CD4-positive, alpha-beta T cell treated with Interleukin-17A for 1 hour (primary cell): ENCODE data around the gene HCK.
"Not testable (repeated sequence)": the region's sequence is repeated elsewhere in the genome, so short reads cannot be mapped to it uniquely, and the experiment has no call there.

Experiments used
- DNase-seq: peaks from one replicate; pipeline ENCODE4 v3.0.0-alpha.2; 2020

Gene HCK

DNA sequence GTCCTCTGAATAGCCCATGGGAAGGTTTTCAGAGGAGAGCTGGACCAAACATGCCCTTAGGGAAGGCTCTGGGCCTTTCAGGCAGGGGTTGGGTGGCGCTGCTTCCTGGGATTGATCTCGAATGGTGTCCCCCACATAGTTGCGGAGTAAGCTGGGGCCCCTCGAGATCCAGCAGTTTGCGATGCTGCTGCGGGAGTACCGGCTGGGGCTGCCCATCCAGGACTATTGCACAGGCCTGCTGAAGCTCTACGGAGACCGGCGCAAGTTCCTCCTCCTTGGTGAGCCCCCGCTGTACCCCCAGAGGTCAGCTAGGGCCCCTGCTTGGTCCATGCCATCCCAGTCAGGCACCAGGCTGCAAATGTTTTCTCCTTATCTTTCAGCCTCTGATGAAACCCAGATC lies 22.5 kb upstream of the HCK start:
- no peak for DNase-seq

DNA sequence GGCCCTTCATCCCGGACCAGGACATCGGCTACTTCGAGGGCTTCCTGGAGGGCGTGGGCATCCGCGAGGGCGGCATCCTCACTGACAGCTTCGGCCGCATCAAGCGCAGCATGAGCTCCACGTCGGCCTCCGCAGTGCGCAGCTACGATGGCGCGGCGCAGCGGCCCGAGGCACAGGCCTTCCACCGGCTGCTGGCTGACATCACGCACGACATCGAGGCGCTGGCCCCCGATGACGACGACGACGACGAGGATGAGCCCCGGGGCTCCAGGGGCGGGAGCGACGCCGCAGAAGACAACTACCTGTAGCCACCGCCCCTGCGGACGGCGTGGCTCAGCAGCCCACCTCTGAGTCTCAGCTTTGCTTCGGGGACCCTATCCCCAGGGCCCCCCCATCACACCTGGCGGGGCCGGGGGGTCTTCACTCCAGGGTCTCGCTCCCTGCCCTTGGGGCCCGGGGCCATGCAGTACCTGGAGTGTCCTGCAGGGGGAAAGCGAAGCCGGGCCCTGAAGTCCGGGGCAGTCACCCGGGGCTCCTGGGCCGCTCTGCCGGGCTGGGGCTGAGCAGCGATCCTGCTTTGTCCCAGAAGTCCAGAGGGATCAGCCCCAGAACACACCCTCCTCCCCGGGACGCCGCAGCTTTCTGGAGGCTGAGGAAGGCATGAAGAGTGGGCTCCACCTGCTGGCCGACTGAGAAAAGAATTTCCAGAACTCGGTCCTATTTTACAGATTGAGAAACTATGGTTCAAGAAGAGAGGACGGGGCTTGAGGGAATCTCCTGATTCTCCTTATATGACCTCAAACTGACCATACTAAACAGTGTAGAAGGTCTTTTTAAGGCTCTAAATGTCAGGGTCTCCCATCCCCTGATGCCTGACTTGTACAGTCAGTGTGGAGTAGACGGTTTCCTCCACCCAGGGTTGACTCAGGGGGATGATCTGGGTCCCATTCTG lies 20.8 kb upstream of the HCK start:
- peak; percentile 56 for DNase-seq

DNA sequence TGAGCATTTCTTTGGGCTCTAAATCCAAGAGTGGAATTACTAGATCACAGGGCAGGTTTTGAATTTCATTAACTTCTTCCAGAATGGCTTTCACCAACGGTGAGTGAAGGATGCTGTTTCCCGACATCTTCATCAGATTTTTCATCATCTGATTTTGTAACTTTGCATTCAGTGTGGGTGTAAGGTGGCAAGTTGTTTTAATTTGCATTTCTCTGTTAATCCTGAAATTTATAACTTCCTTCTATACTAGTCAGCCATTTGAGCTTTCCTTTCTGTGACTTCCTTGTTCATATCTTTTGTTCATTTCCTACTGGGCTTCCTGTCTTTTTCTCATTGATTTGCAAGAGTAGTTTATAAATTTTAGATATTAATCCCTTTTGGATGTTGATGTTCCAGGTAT lies 18.7 kb upstream of the HCK start:
- DNase-seq = no peak

DNA sequence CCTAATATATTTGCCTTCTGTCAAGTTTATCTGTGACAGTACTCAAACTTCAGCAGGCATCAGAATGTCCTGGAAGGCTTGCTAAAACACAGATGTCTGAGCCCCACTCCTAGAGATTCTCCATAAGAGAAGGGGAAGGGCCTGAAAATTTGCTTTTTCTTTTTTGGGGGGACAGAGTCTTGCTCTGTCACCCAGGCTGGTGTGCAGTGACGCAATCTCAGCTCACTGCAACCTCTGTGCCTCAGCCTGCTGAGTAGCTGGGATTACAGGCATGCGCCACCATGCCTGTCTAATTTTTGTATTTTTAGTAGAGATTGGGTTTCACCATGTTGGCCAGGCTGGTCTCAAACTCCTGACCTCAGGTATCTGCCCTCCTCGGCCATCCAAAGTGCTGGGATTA lies 18.3 kb upstream of the HCK start:
- not testable (repeated sequence) for DNase-seq

DNA sequence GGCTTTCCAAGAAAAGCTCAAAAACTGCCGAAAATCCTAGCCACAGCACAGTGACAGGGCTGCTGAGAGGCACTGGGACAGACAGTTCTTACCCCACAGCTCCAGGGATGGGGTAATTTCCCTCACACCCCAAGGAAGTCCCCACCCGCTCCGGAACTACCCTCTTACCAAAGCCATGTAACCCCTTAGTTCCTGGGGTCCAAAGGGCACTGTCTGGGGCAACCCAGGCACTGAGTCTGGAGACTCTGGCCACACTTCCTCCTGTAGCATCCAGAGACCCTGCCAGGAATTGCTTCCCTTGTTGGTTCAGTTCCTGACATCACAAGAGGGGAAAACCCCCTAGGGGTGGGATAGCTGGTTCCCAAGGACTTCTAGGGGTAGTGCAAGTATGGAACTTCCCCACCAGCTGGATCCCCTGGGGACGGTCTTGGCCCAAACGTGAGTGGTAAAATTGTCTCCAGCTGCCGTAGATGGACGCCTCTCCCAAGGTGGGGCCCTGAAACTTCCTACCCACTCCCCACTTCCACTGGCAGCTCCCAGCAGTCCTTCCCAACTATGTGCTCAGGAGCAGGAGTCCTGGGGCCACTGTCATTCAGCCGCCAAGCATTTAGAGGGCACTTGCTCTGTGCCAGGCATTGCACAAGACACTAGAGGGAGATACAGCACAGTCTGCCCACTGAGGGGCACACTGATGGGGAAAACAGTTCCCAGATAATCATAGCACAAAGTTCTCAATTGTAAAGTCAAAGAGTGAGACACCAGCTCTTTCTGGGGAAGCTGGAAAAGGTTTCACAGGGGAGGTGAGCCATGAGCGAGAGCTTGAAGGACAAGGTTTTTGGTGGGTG lies 17.2 kb upstream of the HCK start:
- no peak for DNase-seq

DNA sequence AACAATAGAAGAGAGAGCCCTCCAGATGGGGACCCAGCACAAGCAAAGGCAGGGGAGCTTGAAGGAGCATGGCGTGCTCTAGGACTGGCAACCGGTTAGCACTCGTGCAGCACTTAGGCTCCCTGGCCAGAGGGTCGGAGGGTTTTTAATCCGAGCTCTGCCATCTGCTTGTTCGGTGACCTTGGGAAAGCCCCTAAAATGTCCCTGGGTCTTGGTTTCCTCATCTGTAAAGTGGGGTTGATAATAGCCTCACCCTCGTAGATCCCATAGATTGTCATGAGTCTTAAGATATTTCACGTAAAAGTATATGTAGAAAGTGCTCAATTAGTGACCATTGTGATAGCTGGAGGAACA lies 16.6 kb upstream of the HCK start:
- DNase-seq = no peak

DNA sequence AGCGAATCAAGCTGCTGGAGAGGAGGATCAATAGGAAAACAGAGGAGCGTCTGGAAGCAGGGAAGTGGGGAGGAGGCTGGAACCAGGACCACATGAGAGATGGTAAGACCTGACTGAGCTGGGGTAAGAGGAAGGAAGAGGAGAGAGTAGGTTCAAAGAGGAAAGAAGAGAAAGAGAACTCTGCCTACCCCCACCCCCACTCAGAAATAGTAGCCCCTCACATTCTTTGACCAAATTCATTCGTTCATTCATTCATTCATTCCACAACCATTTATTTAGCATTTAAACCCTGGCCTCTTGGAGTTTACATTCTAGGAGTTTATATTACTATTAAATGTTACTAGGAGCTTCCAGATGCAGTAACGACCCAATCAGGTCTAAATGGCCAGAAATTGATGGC lies 15.8 kb upstream of the HCK start:
- DNase-seq = no peak

DNA sequence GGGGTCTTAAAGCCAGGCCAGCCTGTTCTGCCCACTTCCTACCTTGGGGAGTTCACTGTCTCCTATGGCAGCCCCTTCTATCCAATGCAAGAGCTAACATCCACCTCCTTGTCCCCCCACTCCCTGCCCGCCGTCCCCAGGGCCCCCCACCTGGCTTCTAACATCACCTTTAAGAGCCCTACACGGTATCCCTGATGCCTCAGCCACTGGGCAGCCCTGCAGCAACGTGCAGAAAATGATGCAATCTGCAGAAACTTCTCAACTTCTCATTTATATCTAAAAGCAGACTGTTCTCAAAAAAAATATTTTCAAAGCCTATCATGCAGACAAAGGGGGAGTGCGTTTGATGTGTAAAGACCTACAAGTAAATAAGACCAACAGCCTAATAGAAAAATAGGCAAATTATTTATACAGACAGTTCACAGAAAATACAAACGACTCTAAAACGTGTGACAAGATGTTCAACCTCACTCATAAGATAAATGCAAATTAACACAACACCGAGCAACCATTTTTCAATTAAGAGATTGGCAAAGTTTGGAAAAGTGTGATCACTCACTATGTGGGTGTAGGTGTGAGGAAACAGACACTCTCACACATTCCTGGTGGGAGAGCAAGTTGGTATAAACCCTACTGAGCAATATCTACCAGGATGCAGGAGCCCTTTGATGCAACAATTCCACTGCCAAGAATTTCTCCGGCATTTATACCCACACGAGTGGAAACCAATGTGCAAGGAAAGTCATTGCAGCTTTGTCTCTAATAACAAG lies 15.1 kb upstream of the HCK start:
- DNase-seq = no peak

DNA sequence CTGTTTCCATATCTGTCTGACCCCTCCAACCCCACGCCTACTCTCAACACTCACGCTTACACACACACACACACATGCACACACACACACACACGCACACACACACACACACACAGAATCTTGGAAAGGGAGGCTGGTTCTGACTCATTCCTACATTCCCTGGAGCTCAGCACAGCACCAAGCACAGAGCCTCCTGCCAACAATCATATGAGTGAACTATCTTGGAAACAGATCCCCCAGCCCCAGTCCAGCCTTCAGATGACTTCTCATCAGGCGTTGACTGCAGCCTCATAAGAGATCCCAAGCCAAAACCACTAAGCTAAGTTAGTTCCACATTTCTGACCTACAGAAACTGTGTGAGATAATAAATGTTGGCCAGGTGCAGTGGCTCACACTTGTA lies 14.1 kb upstream of the HCK start:
- no peak for DNase-seq

DNA sequence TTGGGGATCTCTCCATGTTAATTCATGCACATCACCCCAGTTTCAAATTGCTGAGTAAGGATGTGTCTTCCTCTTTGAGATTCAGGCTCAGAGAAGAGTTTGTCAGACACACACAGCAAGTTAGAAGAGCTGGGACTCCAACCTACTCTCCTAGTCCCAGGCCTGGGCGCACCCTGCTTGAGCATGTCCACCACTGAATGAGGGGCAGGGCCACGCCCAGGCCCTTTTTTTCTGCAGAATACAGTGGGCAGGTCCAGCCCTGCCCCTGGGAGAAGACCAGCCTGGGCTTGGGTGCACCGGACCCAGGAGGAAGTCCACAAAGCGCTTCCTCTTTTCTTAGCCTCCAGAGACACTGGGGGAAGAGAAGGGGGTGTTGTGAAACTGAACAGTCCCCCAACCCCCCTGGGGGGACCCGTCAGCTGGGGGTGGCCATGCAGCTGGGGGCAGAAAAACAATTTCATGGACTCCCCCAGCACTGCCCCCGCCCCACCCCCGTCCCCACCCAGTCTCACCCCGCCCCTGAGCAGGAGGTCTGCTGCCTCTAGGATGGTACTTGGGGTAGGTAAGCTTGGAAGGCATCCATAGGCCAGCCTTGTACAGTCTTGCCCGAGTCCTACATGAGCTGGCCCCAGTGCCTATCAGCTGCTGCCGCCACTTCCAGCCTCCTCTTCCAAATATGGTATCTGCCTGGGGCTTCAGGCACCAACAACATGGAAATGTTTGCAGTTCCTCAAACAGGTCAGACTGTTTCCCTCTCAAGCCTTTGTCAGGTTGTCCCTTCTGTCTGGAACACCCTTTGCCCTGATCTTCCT lies 11.7 kb upstream of the HCK start:
- peak; percentile 11 for DNase-seq

DNA sequence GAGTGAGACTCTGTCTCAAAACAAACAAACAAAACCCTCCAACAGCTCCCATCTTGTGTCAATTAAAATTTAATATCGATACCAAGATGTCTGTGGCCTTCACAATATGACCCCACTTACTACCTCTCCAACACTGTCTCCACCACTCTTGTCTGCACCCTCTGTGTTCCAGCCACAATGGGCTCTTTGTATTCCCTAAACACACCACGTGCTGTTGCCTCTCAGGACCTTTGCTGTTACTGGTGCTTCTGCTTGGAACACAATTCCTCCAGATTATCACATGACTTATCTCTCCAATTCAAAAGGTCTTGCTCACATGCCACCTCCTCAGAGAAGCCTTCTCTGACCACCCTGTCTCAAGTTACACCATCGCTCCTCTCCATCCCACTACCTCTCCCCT lies 6.0 kb upstream of the HCK start:
- no peak for DNase-seq

DNA sequence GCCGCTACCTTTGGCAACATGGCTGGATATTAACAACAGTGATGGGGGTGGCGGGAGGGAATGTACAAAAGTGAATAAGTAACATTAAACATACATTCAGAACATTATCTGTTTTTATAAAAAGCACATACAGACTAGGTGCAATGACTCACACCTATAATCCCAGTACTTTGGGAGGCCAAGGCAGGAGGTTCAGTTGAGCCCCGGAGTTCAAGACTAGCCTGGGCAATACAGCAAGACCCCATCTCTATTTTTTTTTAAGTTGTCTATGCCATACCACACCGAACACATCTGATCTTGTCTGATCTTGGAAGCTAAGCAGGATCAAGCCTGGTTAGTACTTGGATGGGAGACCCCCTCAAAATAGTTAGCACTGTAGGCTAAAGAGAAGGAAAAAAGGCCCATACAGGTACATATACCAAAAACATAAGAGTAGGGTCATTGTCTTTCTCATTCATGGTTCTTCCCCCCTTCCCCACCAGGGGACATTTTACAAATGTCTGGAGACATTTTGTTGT lies 1.7 kb upstream of the HCK start:
- DNase-seq = no peak

DNA sequence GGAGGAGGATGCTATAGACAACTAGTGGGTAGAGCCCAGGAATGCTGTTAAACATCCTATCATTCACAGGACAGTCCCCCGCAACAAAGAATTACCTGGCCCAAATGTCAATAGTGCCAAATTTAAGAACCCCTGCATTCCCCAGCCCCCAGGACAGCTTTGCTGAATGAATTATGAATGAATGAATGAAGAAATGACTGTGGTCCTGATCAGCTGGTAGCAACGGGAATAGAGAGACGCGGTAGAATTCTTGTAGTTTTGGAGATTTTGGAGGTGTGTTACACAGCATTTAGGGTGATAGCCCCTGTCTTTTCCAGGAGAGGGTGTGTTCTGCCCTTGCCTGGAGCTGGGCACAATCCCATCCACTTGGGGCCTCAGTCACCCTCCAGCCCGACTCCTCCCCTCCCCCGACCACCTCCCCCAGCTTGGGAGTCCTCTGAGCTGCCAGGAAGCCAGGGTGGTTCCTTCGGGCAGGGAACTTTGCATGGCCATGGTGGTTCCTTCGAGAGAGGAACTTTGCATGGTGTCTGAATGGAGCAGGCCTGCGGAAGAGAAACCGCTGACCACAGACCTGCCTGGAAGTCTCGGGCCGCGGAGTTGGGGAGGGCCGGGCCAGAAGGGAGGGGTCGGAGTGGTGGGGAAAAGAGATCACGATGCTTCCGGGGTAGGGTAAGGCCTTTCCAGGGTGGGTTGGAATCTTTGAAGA lies 1.0 kb upstream of the HCK start:
- no peak for DNase-seq

DNA sequence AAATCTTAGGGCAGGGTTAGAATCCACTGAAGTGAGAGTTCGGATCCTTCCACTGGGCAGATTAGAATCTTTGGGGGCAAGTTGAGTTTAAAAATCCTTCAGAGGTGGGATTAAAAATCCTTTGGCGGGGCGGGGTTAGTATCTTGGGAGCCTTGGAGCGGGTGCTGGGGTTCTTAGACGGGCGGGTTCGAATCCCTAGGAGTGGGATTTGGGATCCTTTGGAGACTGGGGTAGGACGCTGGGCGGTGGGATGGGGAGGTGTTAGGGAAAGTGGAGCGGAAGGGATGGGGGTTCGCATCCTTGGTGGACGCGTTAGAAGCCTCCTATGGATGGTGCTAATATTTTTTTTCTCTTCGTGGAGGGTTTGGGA lies 337 bp upstream of the HCK start:
- no peak for DNase-seq

DNA sequence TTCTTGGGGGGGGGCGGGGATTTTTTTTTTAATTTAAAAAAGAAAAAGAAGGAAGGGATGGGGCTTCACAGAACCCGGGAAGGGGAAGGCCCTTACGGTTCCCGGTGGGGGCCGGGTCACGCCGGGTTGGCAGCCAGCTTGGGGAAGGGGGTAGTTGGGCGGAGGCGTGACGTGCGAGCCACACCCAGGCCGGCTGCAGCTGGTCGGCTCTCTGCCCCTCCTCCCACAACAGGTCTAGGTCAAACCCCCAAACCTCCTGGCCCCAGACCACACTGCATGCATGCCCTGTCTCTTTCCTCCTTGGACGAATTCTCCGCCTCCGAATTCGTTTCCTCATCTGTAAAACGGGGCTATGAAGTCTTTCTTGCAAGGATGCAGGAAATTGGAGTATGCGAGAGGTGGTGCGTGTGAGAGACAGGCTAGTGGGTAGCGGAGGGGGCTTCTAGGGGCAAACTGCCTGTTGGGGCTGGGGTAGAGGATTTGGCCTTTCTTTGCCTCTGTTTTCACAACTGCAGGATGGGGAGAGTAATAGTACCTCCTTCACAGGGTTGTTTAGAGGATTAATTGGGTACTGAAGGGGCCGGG lies 828 bp downstream of the HCK start:
- peak; percentile 34 for DNase-seq

DNA sequence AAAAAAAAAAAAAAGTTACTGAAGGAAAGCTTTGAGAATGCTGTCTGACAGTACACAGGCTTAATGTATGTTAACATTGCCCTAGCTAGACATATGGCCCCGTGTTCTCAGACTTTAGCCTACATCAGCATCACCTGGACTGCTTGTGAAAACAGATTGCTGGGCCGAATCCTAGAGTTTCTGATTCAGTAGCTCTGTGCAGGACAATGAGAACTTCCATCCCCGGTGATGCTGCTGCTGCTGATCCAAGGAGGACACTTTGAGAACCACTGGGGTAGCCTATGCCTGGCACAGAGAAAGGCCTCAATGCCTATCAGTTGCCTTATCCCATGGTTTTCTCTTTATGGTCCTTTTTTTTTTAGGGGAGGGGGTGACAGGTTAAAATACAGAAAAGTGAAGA lies 1.6 kb downstream of the HCK start:
- no peak for DNase-seq

DNA sequence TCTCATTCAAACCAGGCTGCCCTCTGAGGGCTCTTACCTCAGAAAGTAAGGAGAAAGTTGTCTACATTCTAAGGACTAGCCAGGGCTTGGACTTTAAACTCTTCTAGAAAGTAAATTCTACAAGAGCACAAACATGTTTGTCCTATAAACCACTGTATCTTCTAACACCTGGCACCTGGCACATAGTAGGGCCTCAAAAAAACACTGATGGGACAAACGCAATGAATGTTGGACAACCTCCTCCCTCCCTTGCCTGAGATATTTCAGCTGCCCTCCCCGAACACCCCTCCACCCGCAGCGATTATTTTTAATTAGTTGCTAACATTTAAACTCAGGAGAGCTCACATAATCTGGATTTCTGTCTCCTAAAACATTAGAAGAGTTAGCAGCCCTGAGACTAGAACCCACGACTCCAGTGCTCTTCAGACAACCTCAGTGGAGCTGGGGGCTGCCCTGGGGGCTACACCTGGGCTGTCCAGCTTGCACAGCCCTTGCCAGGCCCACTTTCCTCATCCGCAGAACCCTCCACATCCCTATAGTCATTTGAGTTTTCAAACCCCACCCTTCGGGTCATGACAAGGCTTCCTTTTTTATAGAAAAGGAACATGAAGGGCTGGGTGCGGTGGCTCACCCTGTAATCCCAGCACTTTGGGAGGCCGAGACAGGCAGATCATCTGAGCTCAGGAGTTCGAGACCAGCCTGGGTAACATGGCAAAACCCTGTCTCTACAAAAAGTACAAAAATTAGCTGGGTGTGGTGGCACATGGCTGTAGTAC lies 4.9 kb downstream of the HCK start:
- DNase-seq = no peak

DNA sequence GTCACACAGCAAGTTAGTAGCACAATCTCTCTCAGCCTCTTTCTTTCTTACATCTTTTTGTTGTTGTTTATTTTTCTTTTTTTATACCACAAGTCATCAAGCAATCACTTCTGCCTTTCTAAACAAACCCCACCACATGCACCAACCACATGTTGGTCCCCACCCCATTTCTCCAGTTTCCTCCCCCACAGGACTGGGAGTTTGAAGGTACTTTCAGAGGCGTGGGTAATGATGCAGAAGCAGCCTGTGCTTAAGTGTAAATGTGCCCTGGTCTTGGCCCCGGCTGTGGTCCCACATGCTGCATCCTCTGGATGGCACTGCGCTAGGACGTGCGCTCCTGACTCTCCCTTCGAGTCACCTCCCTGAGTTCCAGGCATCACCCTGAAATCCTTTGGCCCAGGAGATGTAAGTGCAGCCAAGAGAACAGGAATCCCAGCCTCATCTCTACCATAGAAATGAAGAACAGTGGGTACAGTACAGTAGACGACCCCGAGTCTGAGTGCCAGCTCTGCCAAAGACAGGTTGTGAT lies 5.7 kb downstream of the HCK start:
- DNase-seq = no peak

DNA sequence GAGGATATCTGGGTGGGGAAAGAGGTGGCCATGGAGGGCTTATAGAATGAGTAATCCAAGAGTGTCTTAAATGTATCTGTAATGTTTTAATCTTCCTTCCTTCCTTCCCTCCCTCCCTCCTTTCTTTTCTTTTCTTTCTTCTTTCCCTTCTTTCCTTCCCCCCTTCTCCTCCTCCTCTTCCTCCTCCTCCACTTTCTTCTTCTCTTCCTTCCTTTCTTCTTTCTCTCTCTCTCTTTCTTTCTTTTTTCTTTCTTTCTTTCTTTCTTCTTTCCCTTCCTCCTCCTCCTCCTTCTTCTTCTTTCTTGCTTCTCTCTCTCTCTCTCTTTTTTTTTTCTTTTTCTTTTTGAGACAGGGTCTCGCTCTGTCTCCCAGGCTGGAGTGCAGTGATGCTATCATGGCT lies 7.1 kb downstream of the HCK start:
- DNase-seq = no peak

DNA sequence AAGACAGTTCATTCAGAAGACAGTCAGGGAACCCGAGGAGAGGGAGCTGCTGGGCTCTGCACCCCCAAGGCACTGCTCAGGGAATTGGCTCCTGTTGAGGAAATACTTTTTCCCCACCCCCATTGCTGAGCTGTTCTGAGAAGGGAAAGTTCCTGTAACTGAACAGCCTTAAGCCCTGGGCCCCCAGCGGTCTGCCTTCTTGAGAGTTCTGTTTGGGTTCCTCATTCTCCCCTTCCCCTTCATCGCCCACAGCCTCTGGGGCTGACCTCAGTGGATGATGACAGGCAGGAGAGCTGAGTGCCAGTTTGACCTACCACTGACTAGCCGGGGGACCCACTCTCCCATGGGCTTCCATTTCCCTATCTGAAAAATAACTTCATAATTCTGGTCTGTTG lies 10.7 kb downstream of the HCK start:
- peak; percentile 35 for DNase-seq
